ENCODE data around the gene ZNF688.
"Not testable (repeated sequence)": the region's sequence is repeated elsewhere in the genome, so short reads cannot be mapped to it uniquely, and the experiment has no call there.

- TF ChIP-seq POLR2A, CTCF, POLR2AphosphoS5 (IDR thresholded peaks at IDR 0.05): not testable (repeated sequence)
These were observed 48.6 kb downstream of the ZNF688 start for GRCh38 chr16:30522702-30523463.

Measured in suprapubic skin (tissue), 4 donors.